ENCODE data around the gene HSPH1.

HSPH1 gene

GRCh38 chr13:31093145-31093885 lies 68.4 kb downstream of the HSPH1 start:
- DNase-seq, result no peak

DNA sequence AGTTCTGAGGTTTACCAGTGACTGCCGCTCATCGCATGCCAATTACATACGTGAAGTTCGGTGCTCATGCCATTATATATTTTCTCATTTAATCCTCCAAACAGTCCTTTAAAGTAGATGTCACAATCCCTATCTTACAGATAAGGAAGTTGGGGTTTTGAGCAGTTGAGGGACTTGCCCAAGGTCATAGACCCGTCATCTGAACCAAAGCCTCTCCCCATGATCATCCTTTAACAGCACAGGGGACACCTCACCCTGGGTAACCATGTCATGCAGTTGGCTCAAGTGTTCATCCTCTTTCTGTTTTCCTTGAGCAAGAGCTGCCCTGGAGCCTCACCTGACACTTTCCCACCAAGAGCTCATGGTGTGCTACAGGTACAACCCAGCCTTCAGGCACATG lies 69.1 kb downstream of the HSPH1 start:
- DNase-seq, result no peak

- DNase-seq, result no peak
These were observed 70.6 kb downstream of the HSPH1 start for GRCh38 chr13:31090961-31091624.

GRCh38 chr13:31090096-31090495 lies 71.6 kb downstream of the HSPH1 start:
- no peak for DNase-seq

GRCh38 chr13:31089649-31090048 lies 72.1 kb downstream of the HSPH1 start:
- DNase-seq, result no peak

GRCh38 chr13:31088826-31089420 lies 72.8 kb downstream of the HSPH1 start:
- DNase-seq, result no peak
